ENCODE results near the gene ADORA2A. TPM values are rescaled to one million over a fixed set of nuclear protein-coding genes. Genes with fewer than 3 reads are reported as not detected.

Gene ADORA2A
- total RNA-seq, 3 donors from 2014 or later: 1.8 to 4.3 (median 3.4) TPM

DNA sequence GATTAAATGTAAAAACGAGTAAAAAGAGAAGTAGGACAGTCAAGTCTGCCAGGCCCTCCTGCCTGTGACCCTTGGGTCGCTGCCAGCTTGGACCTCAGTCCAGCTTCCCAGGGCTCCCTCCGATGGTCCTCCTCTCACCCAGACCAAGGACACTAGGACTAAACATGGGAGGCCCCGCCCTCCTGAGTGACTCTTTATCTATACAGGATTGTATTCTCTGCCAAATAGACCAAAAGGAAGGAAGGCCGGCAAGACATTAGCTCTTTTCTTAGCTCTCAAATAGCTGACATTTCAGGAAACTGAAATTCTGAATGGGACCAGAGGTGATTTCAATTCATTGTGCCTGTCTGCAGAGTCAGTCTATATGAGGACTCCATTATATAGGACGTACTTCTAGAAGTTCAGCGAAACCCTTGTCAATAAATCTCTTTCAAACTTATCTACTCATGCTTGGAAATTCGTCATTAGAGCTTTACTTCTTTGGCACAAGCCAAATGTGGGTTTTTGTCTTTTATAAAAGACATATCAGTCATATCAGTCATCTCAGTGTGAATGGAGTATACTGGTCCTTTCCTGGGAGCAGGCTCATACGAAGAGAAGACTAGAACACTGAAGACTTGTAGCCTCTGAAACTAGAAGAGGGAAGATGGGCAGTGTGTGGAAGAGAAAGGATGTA lies 28.5 kb downstream of the ADORA2A start:
- no peak overlapping the region for H3K4me3 ChIP-seq
- no peaks in the 10 kb centered on the region for H3K4me1 ChIP-seq
- H3K27ac ChIP-seq: no peak overlapping the region
- no peaks in the 10 kb centered on the region for H3K27me3 ChIP-seq
- no peak for DNase-seq (ENCODE audit: low spot score in 2 of 2)
- no peaks in the 10 kb centered on the region for H3K9me3 ChIP-seq
- intact Hi-C loops (cut with DNase I; ENCODE audit: low total_unique reads): no loop called here
- TF ChIP-seq, protein P1, sequence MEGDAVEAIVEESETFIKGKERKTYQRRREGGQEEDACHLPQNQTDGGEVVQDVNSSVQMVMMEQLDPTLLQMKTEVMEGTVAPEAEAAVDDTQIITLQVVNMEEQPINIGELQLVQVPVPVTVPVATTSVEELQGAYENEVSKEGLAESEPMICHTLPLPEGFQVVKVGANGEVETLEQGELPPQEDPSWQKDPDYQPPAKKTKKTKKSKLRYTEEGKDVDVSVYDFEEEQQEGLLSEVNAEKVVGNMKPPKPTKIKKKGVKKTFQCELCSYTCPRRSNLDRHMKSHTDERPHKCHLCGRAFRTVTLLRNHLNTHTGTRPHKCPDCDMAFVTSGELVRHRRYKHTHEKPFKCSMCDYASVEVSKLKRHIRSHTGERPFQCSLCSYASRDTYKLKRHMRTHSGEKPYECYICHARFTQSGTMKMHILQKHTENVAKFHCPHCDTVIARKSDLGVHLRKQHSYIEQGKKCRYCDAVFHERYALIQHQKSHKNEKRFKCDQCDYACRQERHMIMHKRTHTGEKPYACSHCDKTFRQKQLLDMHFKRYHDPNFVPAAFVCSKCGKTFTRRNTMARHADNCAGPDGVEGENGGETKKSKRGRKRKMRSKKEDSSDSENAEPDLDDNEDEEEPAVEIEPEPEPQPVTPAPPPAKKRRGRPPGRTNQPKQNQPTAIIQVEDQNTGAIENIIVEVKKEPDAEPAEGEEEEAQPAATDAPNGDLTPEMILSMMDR (IDR thresholded peaks at IDR 0.05): no peak
- no peak for TF ChIP-seq POLR2A (IDR thresholded peaks at IDR 0.05)
- TF ChIP-seq POLR2AphosphoS5 (IDR thresholded peaks at IDR 0.05): no peak
- H3K36me3 ChIP-seq: no peaks in the 10 kb centered on the region

DNA sequence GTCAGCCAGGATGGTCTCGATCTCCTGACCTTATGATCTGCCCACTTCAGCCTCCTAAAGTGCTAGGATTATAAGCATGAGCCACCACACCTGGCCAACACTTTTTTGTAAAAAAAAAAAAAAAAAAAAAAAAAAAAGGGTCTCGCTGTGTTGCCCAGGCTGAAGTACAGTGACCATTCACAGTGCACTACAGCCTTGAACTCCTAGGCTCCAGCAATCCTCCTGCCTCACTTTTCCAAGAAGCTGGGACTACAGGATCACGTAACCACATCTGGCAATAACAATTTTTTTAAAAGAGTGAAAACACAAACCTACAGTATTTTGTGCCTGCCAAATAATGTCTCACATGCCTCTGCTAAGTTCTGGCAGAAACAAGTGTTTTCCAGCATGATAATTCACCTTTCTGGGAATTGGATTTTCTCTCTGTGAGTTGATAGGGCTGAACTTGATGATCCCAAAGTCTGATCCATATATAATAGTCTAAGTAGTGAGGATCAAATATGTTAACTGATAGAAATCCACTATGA lies 30.6 kb downstream of the ADORA2A start:
- Histone ChIP-seq H3K9me3 (no peaks in the 10 kb centered on the region), H3K27me3 (no peaks in the 10 kb centered on the region), H3K4me3 (no peak overlapping the region), H3K27ac (no peak overlapping the region), H3K4me1 (no peaks in the 10 kb centered on the region), H3K36me3 (no peaks in the 10 kb centered on the region)
- no peak for DNase-seq (ENCODE audit: low spot score in 2 of 2)
- TF ChIP-seq, protein P1 (IDR thresholded peaks at IDR 0.05): no peak
- TF ChIP-seq POLR2A (IDR thresholded peaks at IDR 0.05): no peak
- TF ChIP-seq POLR2AphosphoS5 (IDR thresholded peaks at IDR 0.05): no peak
- intact Hi-C loops (cut with DNase I; ENCODE audit: low total_unique reads): no loop called here

DNA sequence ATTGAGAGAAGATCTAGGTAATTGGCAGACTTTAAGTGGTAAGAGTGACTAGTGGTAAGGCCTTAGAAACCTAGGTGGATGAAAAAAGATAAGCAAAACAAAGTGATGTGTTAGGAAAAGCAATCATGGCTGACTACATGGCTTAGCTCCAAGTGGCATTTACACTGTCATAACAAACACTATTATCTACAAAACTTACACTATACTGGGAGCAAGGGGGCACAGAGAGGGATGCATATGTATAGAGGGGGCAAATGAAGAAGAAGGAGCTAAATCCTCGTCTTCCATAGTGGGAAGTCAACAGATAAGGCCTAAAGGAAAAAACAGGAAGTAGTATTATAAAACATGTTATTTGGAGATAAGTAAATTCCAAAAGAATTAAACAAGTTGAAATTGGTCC lies 32.5 kb downstream of the ADORA2A start:
- no peak overlapping the region for H3K27ac ChIP-seq
- H3K9me3 ChIP-seq: no peaks in the 10 kb centered on the region
- no peak for DNase-seq (ENCODE audit: low spot score in 2 of 2)
- TF ChIP-seq POLR2AphosphoS5 (IDR thresholded peaks at IDR 0.05) (no peak), POLR2A (IDR thresholded peaks at IDR 0.05) (no peak)
- TF ChIP-seq, protein P1 (IDR thresholded peaks at IDR 0.05): no peak
- no peaks in the 10 kb centered on the region for H3K27me3 ChIP-seq
- no peak overlapping the region for H3K4me3 ChIP-seq
- intact Hi-C loops (cut with DNase I; ENCODE audit: low total_unique reads): no loop called here
- H3K36me3 ChIP-seq: no peaks in the 10 kb centered on the region
- no peaks in the 10 kb centered on the region for H3K4me1 ChIP-seq

DNA sequence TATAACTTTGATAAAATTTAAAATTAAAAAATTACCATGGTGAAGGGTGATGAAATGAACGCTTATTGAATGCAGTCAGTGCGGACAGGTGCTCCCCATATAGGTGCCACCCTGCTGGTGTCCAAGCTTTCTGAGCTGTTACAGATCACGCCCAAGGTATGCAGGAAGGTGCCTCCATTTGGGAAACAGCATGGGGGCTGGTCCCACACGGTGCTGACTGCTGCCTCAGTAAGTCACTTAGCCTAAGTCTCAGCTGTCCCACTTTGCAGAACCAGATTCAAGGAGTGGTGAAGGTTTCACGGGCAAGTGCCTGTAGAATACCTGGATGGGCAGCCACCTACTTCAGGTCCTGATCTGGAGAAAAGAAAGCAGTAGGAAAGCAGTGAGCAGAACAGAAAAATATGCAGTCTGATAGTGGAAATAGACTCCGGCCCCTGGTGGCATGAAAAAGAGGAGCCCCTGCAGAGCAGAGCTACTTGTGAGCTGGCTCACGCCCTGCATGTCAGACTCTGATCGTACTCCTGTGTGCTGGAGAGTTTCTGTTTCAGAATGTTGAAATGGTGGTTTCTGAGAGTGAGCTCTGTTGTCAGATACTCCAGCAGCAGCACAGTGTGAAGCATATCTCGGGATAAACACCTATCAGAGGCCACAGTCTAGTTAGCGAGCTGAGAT lies 33.2 kb downstream of the ADORA2A start:
- H3K27me3 ChIP-seq: no peaks in the 10 kb centered on the region
- intact Hi-C loops (cut with DNase I; ENCODE audit: low total_unique reads): no loop called here
- H3K27ac ChIP-seq: no peak overlapping the region
- H3K36me3 ChIP-seq: no peaks in the 10 kb centered on the region
- no peak for DNase-seq (ENCODE audit: low spot score in 2 of 2)
- no peak overlapping the region for H3K4me3 ChIP-seq
- TF ChIP-seq POLR2A (IDR thresholded peaks at IDR 0.05): no peak
- TF ChIP-seq POLR2AphosphoS5 (IDR thresholded peaks at IDR 0.05): no peak
- TF ChIP-seq, protein P1 (IDR thresholded peaks at IDR 0.05): no peak
- no peaks in the 10 kb centered on the region for H3K4me1 ChIP-seq
- no peaks in the 10 kb centered on the region for H3K9me3 ChIP-seq

DNA sequence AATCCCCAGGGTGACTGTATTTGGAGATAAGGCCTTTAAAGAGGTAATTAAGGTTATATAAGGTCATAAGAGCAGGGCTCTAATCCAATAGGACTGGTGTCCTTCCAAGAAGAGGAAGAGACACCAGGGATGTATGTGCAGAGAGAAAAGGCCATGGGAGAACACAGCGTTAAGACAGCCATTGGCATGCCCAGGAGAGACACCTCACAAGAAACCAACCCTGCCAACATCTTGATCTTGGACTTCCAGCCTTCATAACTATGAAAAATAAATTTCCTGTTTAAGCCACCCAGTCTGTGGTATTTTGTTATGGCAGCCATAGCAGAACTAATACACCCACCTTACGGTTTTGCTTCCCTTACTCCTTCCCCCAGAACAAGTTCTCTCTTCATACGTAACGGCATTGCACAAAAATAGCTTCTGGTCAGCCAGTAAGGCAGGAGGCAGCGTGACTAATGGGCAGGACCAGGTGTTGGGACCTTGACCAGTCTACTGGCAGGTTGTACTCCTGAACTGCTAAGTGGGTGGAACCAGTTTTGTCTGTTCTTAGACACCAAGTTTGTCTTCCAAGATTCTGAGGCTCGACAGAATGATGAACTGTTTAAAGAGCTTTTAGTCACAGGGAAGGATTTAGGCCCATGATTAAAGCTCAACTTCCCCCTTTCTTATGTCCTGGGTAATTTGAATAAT lies 35.8 kb downstream of the ADORA2A start:
- intact Hi-C loops (cut with DNase I; ENCODE audit: low total_unique reads): no loop called here
- H3K4me3 ChIP-seq: no peak overlapping the region
- no peaks in the 10 kb centered on the region for H3K27me3 ChIP-seq
- H3K4me1 ChIP-seq: no peaks in the 10 kb centered on the region
- no peaks in the 10 kb centered on the region for H3K36me3 ChIP-seq
- TF ChIP-seq POLR2AphosphoS5 (IDR thresholded peaks at IDR 0.05) (no peak), POLR2A (IDR thresholded peaks at IDR 0.05) (no peak)
- TF ChIP-seq, protein P1 (IDR thresholded peaks at IDR 0.05): no peak
- H3K9me3 ChIP-seq: no peaks in the 10 kb centered on the region
- H3K27ac ChIP-seq: no peak overlapping the region
- no peak for DNase-seq (ENCODE audit: low spot score in 2 of 2)

Data from breast epithelium (tissue), 4 donors.